Astrocyte (in vitro differentiated cells and primary cell): Measurements from ENCODE around the gene ZBTB46. TPM values are rescaled to one million over a fixed set of nuclear protein-coding genes. Genes with fewer than 3 reads are reported as not detected.

Experiments
- DNase-seq: peaks from one replicate; pipeline ENCODE4 v3.0.0-alpha.2; 2010; ENCODE audit warnings: low read depth
- FAIRE-seq: peaks from 2 replicates; lab custom pipeline; 2011; peaks lifted over from hg19 to GRCh38; lab: Jason Lieb, UNC
- H2AFZ ChIP-seq: 2 replicates; pipeline ENCODE4 v1.6.0; 2012; ENCODE audit warnings: low read depth, low read length, inconsistent platforms
- H3K27ac ChIP-seq: 2 replicates; pipeline ENCODE4 v1.5.1; 2011; ENCODE audit warnings: low read depth, low read length, inconsistent platforms
- H3K27me3 ChIP-seq: 2 replicates; pipeline ENCODE4 v1.6.0; 2011; ENCODE audit warnings: low read length, inconsistent platforms; ENCODE audit not compliant: insufficient read depth
- H3K36me3 ChIP-seq: 2 replicates; pipeline ENCODE4 v1.5.1; 2011; ENCODE audit warnings: low read length, inconsistent platforms; ENCODE audit not compliant: insufficient read depth
- H3K4me1 ChIP-seq: 2 replicates; pipeline ENCODE4 v1.5.1; 2011; ENCODE audit warnings: low read length, inconsistent platforms; ENCODE audit not compliant: insufficient read depth
- H3K4me2 ChIP-seq: 2 replicates; pipeline ENCODE4 v1.6.0; 2012; ENCODE audit warnings: low read length, inconsistent platforms
- H3K4me3 ChIP-seq: 2 replicates; pipeline ENCODE4 v1.5.1; 2011; ENCODE audit warnings: low read depth, mild to moderate bottlenecking, low read length, inconsistent platforms; ENCODE audit not compliant: insufficient read depth
- H3K79me2 ChIP-seq: 2 replicates; pipeline ENCODE4 v1.6.0; 2012; ENCODE audit warnings: mild to moderate bottlenecking, low read length, inconsistent platforms; ENCODE audit not compliant: insufficient read depth
- H3K9ac ChIP-seq: 2 replicates; pipeline ENCODE4 v1.6.0; 2012; ENCODE audit warnings: mild to moderate bottlenecking, low read length, inconsistent platforms
- H3K9me3 ChIP-seq: 2 replicates; pipeline ENCODE4 v1.5.1; 2012; ENCODE audit warnings: low read depth, mild to moderate bottlenecking, low read length, inconsistent platforms; ENCODE audit not compliant: insufficient read depth
- H4K20me1 ChIP-seq: 2 replicates; pipeline ENCODE4 v1.6.0; 2012; ENCODE audit warnings: low read length, inconsistent platforms; ENCODE audit not compliant: insufficient read depth
- H3K27ac Mint-ChIP-seq: one replicate; pipeline ENCODE4 v1.8.0; 2021; ENCODE audit warnings: mild to moderate bottlenecking, mixed read lengths; ENCODE audit not compliant: unreplicated experiment
- H3K27me3 Mint-ChIP-seq: one replicate; pipeline ENCODE4 v1.8.0; 2021; ENCODE audit warnings: low read depth, mixed read lengths; ENCODE audit not compliant: unreplicated experiment
- H3K36me3 Mint-ChIP-seq: one replicate; pipeline ENCODE4 v1.8.0; 2021; ENCODE audit warnings: low read depth, mixed read lengths; ENCODE audit not compliant: unreplicated experiment
- H3K4me1 Mint-ChIP-seq: one replicate; pipeline ENCODE4 v1.8.0; 2021; ENCODE audit warnings: low read depth, mixed read lengths; ENCODE audit not compliant: unreplicated experiment
- H3K4me3 Mint-ChIP-seq: one replicate; pipeline ENCODE4 v1.8.0; 2021; ENCODE audit warnings: mild to moderate bottlenecking, moderate library complexity, mixed read lengths; ENCODE audit not compliant: unreplicated experiment
- H3K9me3 Mint-ChIP-seq: one replicate; pipeline ENCODE4 v1.8.0; 2021; ENCODE audit warnings: mild to moderate bottlenecking, mixed read lengths; ENCODE audit not compliant: unreplicated experiment
- EZH2 ChIP-seq: IDR thresholded peaks from 2 replicates; pipeline ENCODE4 v1.6.1; 2012; ENCODE audit warnings: mild to moderate bottlenecking, low read length, inconsistent platforms; ENCODE audit not compliant: insufficient read depth
- total RNA-seq: library from RNA; stranded (reverse); gene quantifications from 2 replicates; pipeline ENCODE4 v1.2.1, GENCODE V29; 2021
- TF ChIP-seq, protein P1 (sequence below): IDR thresholded peaks from 2 replicates; pipeline ENCODE4 v1.5.1; 2011; ENCODE audit warnings: low read depth, mild to moderate bottlenecking, inconsistent platforms, low read length, moderate library complexity; ENCODE audit not compliant: insufficient read depth

Gene ZBTB46
- total RNA-seq, 1 donor from 2014 or later, result 13.9 TPM

DNA sequence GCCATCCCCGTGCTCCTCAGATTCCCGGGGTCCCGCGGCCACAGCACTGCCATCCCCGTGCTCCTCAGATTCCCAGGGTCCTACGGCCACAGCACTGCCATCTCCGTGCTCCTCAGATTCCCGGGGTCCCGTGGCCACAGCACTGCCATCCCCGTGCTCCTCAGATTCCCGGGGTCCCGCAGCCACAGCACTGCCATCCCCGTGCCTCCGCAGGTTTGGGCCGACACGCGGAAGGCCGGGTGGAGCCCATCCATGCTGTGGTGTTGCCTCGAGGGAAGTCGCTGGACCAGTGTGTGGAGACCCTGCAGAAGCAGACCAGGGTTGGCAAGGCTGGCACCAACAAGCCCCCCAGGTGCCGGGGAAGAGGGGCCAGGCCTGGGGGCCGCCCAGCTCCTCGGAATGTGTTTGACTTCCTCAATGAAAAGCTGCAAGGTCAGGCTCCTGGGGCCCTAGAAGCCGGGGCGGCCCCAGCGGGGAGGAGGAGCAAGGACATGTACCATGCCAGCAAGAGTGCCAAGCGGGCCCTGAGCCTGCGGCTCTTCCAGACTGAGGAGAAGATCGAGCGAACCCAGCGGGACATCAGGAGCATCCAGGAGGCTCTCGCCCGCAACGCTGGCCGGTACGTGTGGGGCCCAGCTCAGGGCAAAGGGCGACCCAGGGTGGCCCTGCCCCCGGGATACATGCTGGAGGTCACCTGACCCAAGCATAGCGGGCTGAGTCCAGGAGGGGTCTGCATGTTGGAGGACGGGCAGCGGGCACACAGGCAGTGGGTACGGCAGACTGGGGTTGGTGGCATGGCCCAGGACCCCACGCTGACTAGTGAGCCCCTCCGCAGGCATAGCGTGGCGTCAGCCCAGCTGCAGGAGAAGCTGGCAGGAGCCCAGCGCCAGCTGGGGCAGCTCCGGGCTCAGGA is 95.9 kb downstream of the ZBTB46 start:
- no peak overlapping the region for H3K4me3 Mint-ChIP-seq

DNA sequence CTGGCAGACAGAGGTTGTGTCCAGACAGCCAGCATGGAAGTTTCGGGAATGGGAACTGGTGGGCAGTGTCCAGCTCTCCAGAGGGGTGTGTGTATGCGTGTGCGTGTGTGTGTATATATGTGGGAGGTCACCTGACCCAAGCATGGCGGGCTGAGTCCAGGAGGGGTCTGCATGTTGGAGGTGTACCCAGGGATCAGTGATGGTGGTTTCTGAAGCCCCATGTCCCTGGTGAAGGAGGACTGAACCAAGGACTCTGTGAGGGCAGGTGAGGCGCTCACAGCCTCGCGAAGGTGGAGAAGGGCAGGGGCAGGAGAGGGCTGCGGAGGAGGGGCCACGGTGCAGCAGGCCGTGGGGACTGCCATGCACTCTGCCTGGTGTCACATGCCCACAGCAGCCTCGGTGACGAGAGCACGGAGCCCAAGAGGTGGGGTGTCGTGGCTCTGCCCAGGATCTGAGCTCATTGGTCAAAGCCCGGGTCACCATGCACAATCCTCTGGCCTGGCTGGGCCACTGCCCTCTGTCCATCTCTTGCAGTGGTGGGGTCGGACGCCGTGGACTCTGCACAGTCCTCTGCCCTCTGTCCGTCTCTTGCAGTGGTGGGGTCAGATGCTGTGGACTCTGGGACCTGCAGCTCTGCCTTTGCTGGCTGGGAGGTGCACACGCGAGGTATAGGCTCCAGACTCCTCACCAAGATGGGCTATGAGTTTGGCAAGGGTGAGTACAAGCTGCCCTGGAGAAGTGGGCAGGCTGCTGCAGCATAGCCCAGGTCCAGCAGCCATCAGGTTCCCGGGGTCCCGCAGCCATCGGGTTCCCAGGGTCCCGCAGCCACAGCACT is 96.7 kb downstream of the ZBTB46 start:
- TF ChIP-seq, protein P1, sequence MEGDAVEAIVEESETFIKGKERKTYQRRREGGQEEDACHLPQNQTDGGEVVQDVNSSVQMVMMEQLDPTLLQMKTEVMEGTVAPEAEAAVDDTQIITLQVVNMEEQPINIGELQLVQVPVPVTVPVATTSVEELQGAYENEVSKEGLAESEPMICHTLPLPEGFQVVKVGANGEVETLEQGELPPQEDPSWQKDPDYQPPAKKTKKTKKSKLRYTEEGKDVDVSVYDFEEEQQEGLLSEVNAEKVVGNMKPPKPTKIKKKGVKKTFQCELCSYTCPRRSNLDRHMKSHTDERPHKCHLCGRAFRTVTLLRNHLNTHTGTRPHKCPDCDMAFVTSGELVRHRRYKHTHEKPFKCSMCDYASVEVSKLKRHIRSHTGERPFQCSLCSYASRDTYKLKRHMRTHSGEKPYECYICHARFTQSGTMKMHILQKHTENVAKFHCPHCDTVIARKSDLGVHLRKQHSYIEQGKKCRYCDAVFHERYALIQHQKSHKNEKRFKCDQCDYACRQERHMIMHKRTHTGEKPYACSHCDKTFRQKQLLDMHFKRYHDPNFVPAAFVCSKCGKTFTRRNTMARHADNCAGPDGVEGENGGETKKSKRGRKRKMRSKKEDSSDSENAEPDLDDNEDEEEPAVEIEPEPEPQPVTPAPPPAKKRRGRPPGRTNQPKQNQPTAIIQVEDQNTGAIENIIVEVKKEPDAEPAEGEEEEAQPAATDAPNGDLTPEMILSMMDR, result no peak
- TF ChIP-seq EZH2, result no peak
- no peak overlapping the region for H3K9ac ChIP-seq
- H4K20me1 ChIP-seq, result peaks cover 60% of the 10 kb centered on the region
- no peaks in the 10 kb centered on the region for H3K27me3 Mint-ChIP-seq
- peaks cover 12% of the 10 kb centered on the region for H3K36me3 Mint-ChIP-seq
- H3K27ac Mint-ChIP-seq, result no peak overlapping the region
- H3K79me2 ChIP-seq, result peaks cover 35% of the 10 kb centered on the region
- H3K4me2 ChIP-seq, result no peak overlapping the region
- no peak overlapping the region for H2AFZ ChIP-seq
- H3K4me3 ChIP-seq, result no peak overlapping the region
- FAIRE-seq (no peak), DNase-seq (no peak)
- no peak overlapping the region for H3K27ac ChIP-seq
- no peaks in the 10 kb centered on the region for H3K9me3 ChIP-seq
- no peaks in the 10 kb centered on the region for H3K4me1 ChIP-seq
- H3K4me3 Mint-ChIP-seq, result no peak overlapping the region
- H3K4me1 Mint-ChIP-seq, result no peaks in the 10 kb centered on the region
- H3K36me3 ChIP-seq, result peaks cover 3% of the 10 kb centered on the region
- H3K27me3 ChIP-seq, result no peaks in the 10 kb centered on the region
- H3K9me3 Mint-ChIP-seq, result no peaks in the 10 kb centered on the region

More for the DNA sequence above, 95.9 kb downstream of the ZBTB46 start:
- H3K79me2 ChIP-seq, result peaks cover 27% of the 10 kb centered on the region
- H3K27me3 Mint-ChIP-seq, result no peaks in the 10 kb centered on the region
- no peaks in the 10 kb centered on the region for H3K27me3 ChIP-seq
- H3K4me3 ChIP-seq, result no peak overlapping the region
- FAIRE-seq (no peak), DNase-seq (no peak)
- TF ChIP-seq EZH2, result no peak
- TF ChIP-seq, protein P1, result no peak
- no peak overlapping the region for H3K4me2 ChIP-seq
- no peaks in the 10 kb centered on the region for H3K36me3 ChIP-seq
- H3K9me3 ChIP-seq, result no peaks in the 10 kb centered on the region
- peaks cover 12% of the 10 kb centered on the region for H3K36me3 Mint-ChIP-seq
- no peak overlapping the region for H3K27ac ChIP-seq
- no peak overlapping the region for H3K9ac ChIP-seq
- H3K4me1 Mint-ChIP-seq, result no peaks in the 10 kb centered on the region
- no peak overlapping the region for H2AFZ ChIP-seq
- H3K4me1 ChIP-seq, result no peaks in the 10 kb centered on the region
- peaks cover 54% of the 10 kb centered on the region for H4K20me1 ChIP-seq
- H3K27ac Mint-ChIP-seq, result no peak overlapping the region
- H3K9me3 Mint-ChIP-seq, result no peaks in the 10 kb centered on the region
